Activated CD4-positive, CD25-positive, alpha-beta regulatory T cell treated with anti-CD3 and anti-CD28 coated beads, Interleukin-2, amount 50 U/mL, for 16 hours (primary cell): Measurements from ENCODE around the gene EHMT1.
"Not testable (repeated sequence)": the region's sequence is repeated elsewhere in the genome, so short reads cannot be mapped to it uniquely, and the experiment has no call there.

Experiments
- DNase-seq: peaks from one replicate; pipeline ENCODE4 v3.0.0-alpha.2; 2020; ENCODE audit warnings: low read depth, low spot score

The EHMT1 gene

DNA sequence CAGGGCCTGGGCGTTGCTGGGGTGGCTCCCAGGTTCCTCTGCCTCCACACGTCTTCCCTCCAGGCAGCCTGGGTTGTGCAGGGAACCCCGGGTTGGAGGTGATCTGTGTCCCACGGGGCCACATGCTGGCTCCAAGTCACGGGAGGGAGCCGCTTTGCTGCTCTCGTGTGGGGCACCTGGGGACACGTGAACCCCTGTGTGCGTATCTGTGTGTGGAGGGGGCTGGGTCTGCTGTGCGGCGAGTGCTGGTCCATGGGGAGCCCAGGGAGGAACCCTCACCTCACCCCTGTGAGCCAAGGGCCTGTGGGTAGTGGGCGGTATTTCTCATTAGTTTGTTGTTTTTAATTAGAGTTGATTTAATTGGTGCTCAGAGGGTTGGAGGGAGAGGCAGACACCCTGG, 266.3 kb downstream of the EHMT1 start:
- DNase-seq = not testable (repeated sequence)
